Transverse colon (tissue), 4 donors: ENCODE results near the gene TM4SF18. TPM values are rescaled to one million over a fixed set of nuclear protein-coding genes. Genes with fewer than 3 reads are reported as not detected.

Experiments used
- DNase-seq: peaks from one replicate; pipeline ENCODE4 v3.0.0-alpha.2; 2019
- H3K27ac ChIP-seq, 4 donors: fragments of 200-600 bp; sonication (generic); 2 replicates each; pipeline ENCODE4 v1.5.1; 2016 to 2018; ENCODE audit warnings: inconsistent platforms in 4 of 4
- H3K27me3 ChIP-seq: fragments of 200-600 bp; sonication (generic); 2 replicates; pipeline ENCODE4 v1.5.1; 2017; ENCODE audit warnings: inconsistent platforms
- H3K36me3 ChIP-seq, 4 donors: fragments of 200-600 bp; sonication (generic); 2 replicates each; pipeline ENCODE4 v1.5.1; 2017 to 2019; ENCODE audit warnings: inconsistent platforms in 4 of 4
- H3K4me1 ChIP-seq, 4 donors: fragments of 200-600 bp; sonication (generic); 2 replicates each; pipeline ENCODE4 v1.5.1; 2017 to 2020; ENCODE audit warnings: inconsistent platforms in 4 of 4
- H3K4me3 ChIP-seq, 4 donors: fragments of 200-600 bp; sonication (generic); 1 replicate in 1 of 4; 2 replicates in 3 of 4; pipeline versions ENCODE4 v1.5.1 to v1.6.1; 2017 to 2019; ENCODE audit warnings: inconsistent platforms in 4 of 4
- H3K9me3 ChIP-seq, 2 donors: fragments of 200-600 bp; sonication (generic); 2 replicates each; pipeline ENCODE4 v1.5.1; 2017 to 2019; ENCODE audit warnings: inconsistent platforms in 2 of 2
- EP300 ChIP-seq: sonication (generic); formaldehyde crosslinking; IDR thresholded peaks from one replicate; pipeline ENCODE4 v1.6.1; 2017; ENCODE audit warnings: antibody characterized with exemption, low read depth
- POLR2A ChIP-seq: fragments of 450-650 bp; IDR thresholded peaks from one replicate; pipeline ENCODE4 v1.6.1; 2016; ENCODE audit warnings: antibody characterized with exemption, mild to moderate bottlenecking, moderate library complexity
- POLR2AphosphoS5 ChIP-seq, 3 donors: sonication (generic); formaldehyde crosslinking; IDR thresholded peaks; one replicate each; pipeline ENCODE4 v1.6.1; 2016; ENCODE audit warnings: antibody characterized with exemption in 3 of 3
- WGBS, 2 donors: methylation state at CpG; one replicate each; pipeline ENCODE4 v1.1.5; 2018; ENCODE audit warnings: low coverage in 1 of 2; 5-methylcytosine and 5-hydroxymethylcytosine counted together
- in situ Hi-C, 4 donors: fragments of 200-750 bp; cut with MboI; loops; one replicate each; pipeline versions ENCODE4 v1.15.0 to v1.15.1; 2017; ENCODE audit warnings: low sequenced_read_pairs in 3 of 4, low pct_ligation_motif_present in 1 of 4, low pct_unique_long_range_greater_than_20kb in 1 of 4
- intact Hi-C: fragments of 100-400 bp; cut with DNase I; formaldehyde crosslinking; loops from one replicate; pipeline ENCODE4 v1.15.1; 2023; ENCODE audit warnings: low total_unique reads
- total RNA-seq, 4 donors: library from RNA; depleted of rRNA; stranded (reverse); fragments of >200 nt; gene quantifications; one replicate each; pipeline ENCODE4 v1.1.0, GENCODE V29; 2016
- TF ChIP-seq, protein P1 (sequence below), 5 experiments: fragments of 200-600 bp in 3 of 5; fragments of 450-650 bp in 2 of 5; sonication (generic) in 3 of 5; IDR thresholded peaks; 1 replicate in 2 of 5; 2 replicates in 3 of 5; pipeline ENCODE4 v1.5.1; 2016 to 2017; ENCODE audit warnings: antibody characterized with exemption in 5 of 5, inconsistent platforms in 3 of 5, mild to moderate bottlenecking in 2 of 5, moderate library complexity in 1 of 5

Gene TM4SF18
- total RNA-seq, 4 donors from 2014 or later: 0.80 to 1.4 (median 0.82) TPM; not detected in 1

GRCh38 chr3:149278911-149279310, 54.5 kb downstream of the TM4SF18 start:
- TF ChIP-seq EP300: no peak
- TF ChIP-seq POLR2AphosphoS5 (IDR thresholded peaks at IDR 0.05): no peak
- TF ChIP-seq, protein P1, sequence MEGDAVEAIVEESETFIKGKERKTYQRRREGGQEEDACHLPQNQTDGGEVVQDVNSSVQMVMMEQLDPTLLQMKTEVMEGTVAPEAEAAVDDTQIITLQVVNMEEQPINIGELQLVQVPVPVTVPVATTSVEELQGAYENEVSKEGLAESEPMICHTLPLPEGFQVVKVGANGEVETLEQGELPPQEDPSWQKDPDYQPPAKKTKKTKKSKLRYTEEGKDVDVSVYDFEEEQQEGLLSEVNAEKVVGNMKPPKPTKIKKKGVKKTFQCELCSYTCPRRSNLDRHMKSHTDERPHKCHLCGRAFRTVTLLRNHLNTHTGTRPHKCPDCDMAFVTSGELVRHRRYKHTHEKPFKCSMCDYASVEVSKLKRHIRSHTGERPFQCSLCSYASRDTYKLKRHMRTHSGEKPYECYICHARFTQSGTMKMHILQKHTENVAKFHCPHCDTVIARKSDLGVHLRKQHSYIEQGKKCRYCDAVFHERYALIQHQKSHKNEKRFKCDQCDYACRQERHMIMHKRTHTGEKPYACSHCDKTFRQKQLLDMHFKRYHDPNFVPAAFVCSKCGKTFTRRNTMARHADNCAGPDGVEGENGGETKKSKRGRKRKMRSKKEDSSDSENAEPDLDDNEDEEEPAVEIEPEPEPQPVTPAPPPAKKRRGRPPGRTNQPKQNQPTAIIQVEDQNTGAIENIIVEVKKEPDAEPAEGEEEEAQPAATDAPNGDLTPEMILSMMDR (IDR thresholded peaks at IDR 0.05): no peak
- in situ Hi-C loops: loop anchor here in 3 of 4 donors (5.0 to 10.0 kb wide), 4 partner anchors 154 to 324 kb away; partner anchors contain the start of gene HPS3 (in 1 of the 3)
- H3K9me3 ChIP-seq: no peaks in the 10 kb centered on the region
- H3K27me3 ChIP-seq: no peaks in the 10 kb centered on the region
- H3K27ac ChIP-seq: no peak overlapping the region
- DNase-seq: no peak
- H3K4me3 ChIP-seq: no peak overlapping the region
- WGBS, 2 donors: 62% methylated on average over 2 of the region's 2 CpGs; no CpG with 5 or more reads in 1 of the 2 donors
- intact Hi-C loops: no loop called here
- H3K36me3 ChIP-seq: no peaks in the 10 kb centered on the region
- peaks cover 0 to 15% (median 2%) of the 10 kb centered on the region in 4 donors for H3K4me1 ChIP-seq

GRCh38 chr3:149277331-149277813, 56.1 kb downstream of the TM4SF18 start:
- Histone ChIP-seq H3K27ac (peak overlapping the region; percentile 11 to 68 (median 36)), H3K27me3 (no peaks in the 10 kb centered on the region), H3K4me1 (peaks cover 0 to 13% (median 0%) of the 10 kb centered on the region in 4 donors), H3K4me3 (peak overlapping the region in 1 of 4 donors; percentile 2), H3K9me3 (no peaks in the 10 kb centered on the region), H3K36me3 (no peaks in the 10 kb centered on the region)
- TF ChIP-seq, protein P1 (IDR thresholded peaks at IDR 0.05): peak in 1 of 5 experiments; percentile 9
- TF ChIP-seq POLR2A: peak; percentile 25
- peak in 1 of 3 donors; percentile 50 for TF ChIP-seq POLR2AphosphoS5 (IDR thresholded peaks at IDR 0.05)
- no peak for TF ChIP-seq EP300
- intact Hi-C loops (no loop called here), in situ Hi-C loops (loop anchor here in 3 of 4 donors (5.0 to 10.0 kb wide), 4 partner anchors 153 to 323 kb away; partner anchors contain the start of gene HPS3 (in 1 of the 3))
- DNase-seq: no peak
- 28 to 35% methylated on average over 3 of the region's 3 CpGs for WGBS, 2 donors

GRCh38 chr3:149276619-149277018, 56.8 kb downstream of the TM4SF18 start:
- DNase-seq: no peak
- TF ChIP-seq, protein P1 (IDR thresholded peaks at IDR 0.05): no peak
- no peak for TF ChIP-seq POLR2AphosphoS5 (IDR thresholded peaks at IDR 0.05)
- TF ChIP-seq EP300: no peak
- TF ChIP-seq POLR2A: no peak
- Histone ChIP-seq H3K4me3 (no peak overlapping the region), H3K9me3 (no peaks in the 10 kb centered on the region), H3K4me1 (peaks cover 0 to 9% (median 0%) of the 10 kb centered on the region in 4 donors), H3K36me3 (no peaks in the 10 kb centered on the region), H3K27me3 (no peaks in the 10 kb centered on the region), H3K27ac (peak overlapping the region in 3 of 4 donors; percentile 11 to 68 (median 61))
- in situ Hi-C loops (loop anchor here in 3 of 4 donors (5.0 to 10.0 kb wide), 4 partner anchors 152 to 322 kb away; partner anchors contain the start of gene HPS3 (in 1 of the 3)), intact Hi-C loops (no loop called here)
- WGBS, 2 donors: 97 to 100% methylated on average over 3 of the region's 3 CpGs

GRCh38 chr3:149274220-149274619, 59.2 kb downstream of the TM4SF18 start:
- no peaks in the 10 kb centered on the region for H3K9me3 ChIP-seq
- WGBS, 2 donors: 67 to 75% methylated on average over 3 of the region's 3 CpGs
- H3K36me3 ChIP-seq: no peaks in the 10 kb centered on the region
- no peaks in the 10 kb centered on the region for H3K27me3 ChIP-seq
- H3K4me1 ChIP-seq: peaks cover 0 to 9% (median 0%) of the 10 kb centered on the region in 4 donors
- TF ChIP-seq, protein P1 (IDR thresholded peaks at IDR 0.05): no peak
- TF ChIP-seq POLR2A (no peak), POLR2AphosphoS5 (IDR thresholded peaks at IDR 0.05) (no peak), EP300 (no peak)
- in situ Hi-C loops (loop anchor here (5.0 to 10.0 kb wide), 4 partner anchors 149 to 319 kb away; partner anchors contain the start of gene HPS3 (in 1 of the 4)), intact Hi-C loops (loop anchor here (5.0 kb wide), 1 partner anchor 317 kb away; no protein-coding TSS in a partner anchor)
- no peak overlapping the region for H3K4me3 ChIP-seq
- no peak for DNase-seq
- H3K27ac ChIP-seq: no peak overlapping the region
